ENCODE results near the gene FTL.

Gene FTL

GRCh38 chr19:48945817-48946216 lies 19.3 kb upstream of the FTL start:
- DNase-seq (ENCODE audit: low read depth, low spot score), result no peak

- no peak for DNase-seq (ENCODE audit: low read depth, low spot score)
These were observed 18.4 kb upstream of the FTL start for GRCh38 chr19:48946463-48947257.

- DNase-seq (ENCODE audit: low read depth, low spot score), result no peak
These were observed 17.9 kb upstream of the FTL start for GRCh38 chr19:48947258-48947542.

- no peak for DNase-seq (ENCODE audit: low read depth, low spot score)
These were observed 14.9 kb upstream of the FTL start for GRCh38 chr19:48950159-48950558.

GRCh38 chr19:48950830-48951519 lies 14.1 kb upstream of the FTL start:
- DNase-seq (ENCODE audit: low read depth, low spot score), result no peak

GRCh38 chr19:48953141-48953540 lies 12.0 kb upstream of the FTL start:
- DNase-seq (ENCODE audit: low read depth, low spot score), result no peak

GRCh38 chr19:48953990-48954594 lies 11.0 kb upstream of the FTL start:
- no peak for DNase-seq (ENCODE audit: low read depth, low spot score)

- peak; percentile 84 for DNase-seq (ENCODE audit: low read depth, low spot score)
These were observed 10.4 kb upstream of the FTL start, which contains the start of gene BAX for GRCh38 chr19:48954595-48955307. Gene BAX (plus strand): TSS chr19:48954875. CDS start chr19:48954929, 54 bp downstream.

GRCh38 chr19:48955308-48955958 lies 9.7 kb upstream of the FTL start:
- DNase-seq (ENCODE audit: low read depth, low spot score), result no peak

GRCh38 chr19:48958006-48958405 lies 7.1 kb upstream of the FTL start:
- no peak for DNase-seq (ENCODE audit: low read depth, low spot score)

GRCh38 chr19:48959341-48960239 lies 5.5 kb upstream of the FTL start:
- no peak for DNase-seq (ENCODE audit: low read depth, low spot score)

GRCh38 chr19:48961051-48961649 lies 4.0 kb upstream of the FTL start:
- no peak for DNase-seq (ENCODE audit: low read depth, low spot score)

GRCh38 chr19:48961673-48962028 lies 3.5 kb upstream of the FTL start:
- DNase-seq (ENCODE audit: low read depth, low spot score), result no peak

GRCh38 chr19:48962029-48962848 lies 2.9 kb upstream of the FTL start:
- no peak for DNase-seq (ENCODE audit: low read depth, low spot score)

- DNase-seq (ENCODE audit: low read depth, low spot score), result no peak
These were observed 2.3 kb upstream of the FTL start for GRCh38 chr19:48962849-48963165.

- DNase-seq (ENCODE audit: low read depth, low spot score), result no peak
These were observed 1.5 kb upstream of the FTL start for GRCh38 chr19:48963371-48964204.

- DNase-seq (ENCODE audit: low read depth, low spot score), result no peak
These were observed 687 bp upstream of the FTL start for GRCh38 chr19:48964205-48965039.
